Astrocyte of the spinal cord (primary cell): ENCODE measurements around the gene MARCHF10.

Experiments used
- DNase-seq: peaks from one replicate; pipeline ENCODE4 v3.0.0; 2011; ENCODE audit warnings: low read depth, low spot score
- H3K4me3 ChIP-seq: 2 replicates; pipeline ENCODE4 v1.5.1; 2011; ENCODE audit warnings: low read depth, mild to moderate bottlenecking, low read length, moderate library complexity
- CTCF ChIP-seq: IDR thresholded peaks from 2 replicates; pipeline ENCODE4 v1.5.1; 2012; ENCODE audit warnings: low read depth, mild to moderate bottlenecking, low read length, inconsistent platforms
- in situ Hi-C: cut with HindIII; loops from 2 replicates; pipeline ENCODE4 v1.10.0; 2017; ENCODE audit warnings: low sequenced_read_pairs

MARCHF10 gene

GRCh38 chr17:62780951-62781350, 27.2 kb downstream of the MARCHF10 start:
- no peak overlapping the region for H3K4me3 ChIP-seq
- DNase-seq: peak; percentile 68
- TF ChIP-seq CTCF: no peak
- in situ Hi-C loops: no loop called here

- no peak for DNase-seq
- no peak overlapping the region for H3K4me3 ChIP-seq
- TF ChIP-seq CTCF: no peak
- in situ Hi-C loops: no loop called here
Measured at GRCh38 chr17:62780269-62780668, 27.8 kb downstream of the MARCHF10 start.

DNA sequence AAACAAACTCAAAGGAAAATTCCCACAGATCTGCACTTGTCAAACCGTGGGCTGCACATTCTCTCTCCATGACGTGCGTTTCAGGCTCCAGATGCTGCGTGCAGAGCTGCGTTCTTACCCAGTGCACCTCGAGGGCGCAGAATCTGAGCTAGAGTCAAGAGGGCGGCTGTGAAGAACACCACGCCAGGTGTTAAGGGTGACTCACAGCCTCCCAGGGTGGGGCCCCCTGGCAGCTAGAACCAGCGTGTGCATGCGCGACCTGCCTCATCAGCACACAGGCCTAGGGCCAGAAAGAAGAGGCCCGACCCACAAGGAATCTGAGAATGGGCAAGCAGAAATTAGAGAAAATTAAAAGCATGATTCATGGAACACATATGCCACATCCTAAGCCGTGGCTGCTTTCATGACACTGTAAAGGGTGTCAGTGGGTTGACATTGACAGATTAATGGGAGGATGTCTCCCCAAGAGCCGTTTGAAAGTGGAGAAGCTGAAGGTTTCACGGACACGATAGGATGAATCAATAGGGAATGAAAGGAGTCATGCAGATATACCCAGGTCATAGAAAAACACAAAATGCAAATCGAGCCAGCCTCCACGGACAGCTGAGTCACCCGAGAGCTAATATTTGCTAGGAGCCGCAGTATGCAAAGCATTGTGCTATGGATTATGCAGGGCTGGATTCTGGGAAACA, 29.0 kb downstream of the MARCHF10 start:
- in situ Hi-C loops: no loop called here
- no peak overlapping the region for H3K4me3 ChIP-seq
- TF ChIP-seq CTCF: no peak
- peak; percentile 96 for DNase-seq

GRCh38 chr17:62775876-62776275, 32.2 kb downstream of the MARCHF10 start:
- no peak for DNase-seq
- TF ChIP-seq CTCF: no peak
- H3K4me3 ChIP-seq: no peak overlapping the region
- in situ Hi-C loops: no loop called here

DNA sequence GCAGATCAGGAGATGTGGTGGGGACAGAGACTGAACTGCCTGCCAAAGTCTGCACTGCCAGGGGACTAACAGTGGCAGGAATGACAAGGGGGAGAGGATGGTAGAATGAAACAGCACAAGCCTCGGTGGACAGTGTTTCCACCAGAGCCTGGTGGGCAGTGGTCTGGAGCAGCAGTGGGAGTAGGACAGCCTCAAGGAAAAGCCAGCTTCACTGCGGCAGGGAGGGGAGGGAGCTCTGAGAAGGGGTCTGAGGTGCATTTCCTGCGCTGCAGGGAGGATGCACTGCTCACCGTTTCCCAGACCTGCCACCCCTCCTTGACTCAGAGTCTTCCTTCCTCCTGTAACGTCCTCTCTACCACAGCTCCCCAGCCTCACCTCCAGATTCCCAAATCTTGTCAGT, 33.8 kb downstream of the MARCHF10 start:
- in situ Hi-C loops: no loop called here
- H3K4me3 ChIP-seq: no peak overlapping the region
- TF ChIP-seq CTCF: no peak
- no peak for DNase-seq

DNA sequence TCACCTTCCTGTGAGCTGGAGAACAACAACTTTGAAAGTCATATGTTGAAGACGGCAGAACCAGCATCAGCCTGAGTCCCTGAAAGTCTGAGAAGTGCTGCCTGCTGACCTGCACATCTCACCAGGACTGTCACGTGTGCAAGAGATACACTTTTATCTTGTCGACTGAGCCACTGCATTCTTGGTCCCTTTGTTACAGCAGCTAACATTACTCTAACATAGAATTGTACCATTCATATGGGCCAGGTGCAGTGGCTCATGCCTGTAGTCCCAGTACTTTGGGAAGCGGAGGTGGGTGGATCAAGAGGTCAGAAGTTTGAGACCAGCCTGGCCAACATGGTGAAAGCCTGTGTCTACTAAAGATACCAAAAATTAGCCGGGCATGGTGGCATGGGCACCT, 40.1 kb downstream of the MARCHF10 start:
- no peak for TF ChIP-seq CTCF
- in situ Hi-C loops: no loop called here
- DNase-seq: no peak
- no peak overlapping the region for H3K4me3 ChIP-seq
